ENCODE measurements around the gene SCARF2.

SCARF2 gene

DNA sequence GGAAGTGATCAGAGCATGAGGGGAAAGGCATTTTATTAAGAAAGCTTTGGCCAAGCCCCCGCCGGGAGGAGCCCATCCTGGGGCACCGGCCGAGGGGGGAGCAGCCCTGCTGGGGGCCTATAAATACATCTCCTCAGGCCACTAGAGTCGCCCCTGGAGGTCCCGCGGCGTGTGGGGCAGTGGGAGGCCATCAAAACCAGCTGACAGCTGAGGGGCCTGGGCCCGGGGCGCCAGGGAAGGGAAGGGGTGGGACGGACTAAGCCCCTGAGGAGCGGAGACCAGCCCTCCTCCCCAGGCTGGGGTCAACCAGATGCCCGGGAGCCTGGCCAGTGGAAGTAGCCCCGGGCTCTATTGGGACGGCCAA is 13.1 kb downstream of the SCARF2 start:
- TF ChIP-seq, protein P1, sequence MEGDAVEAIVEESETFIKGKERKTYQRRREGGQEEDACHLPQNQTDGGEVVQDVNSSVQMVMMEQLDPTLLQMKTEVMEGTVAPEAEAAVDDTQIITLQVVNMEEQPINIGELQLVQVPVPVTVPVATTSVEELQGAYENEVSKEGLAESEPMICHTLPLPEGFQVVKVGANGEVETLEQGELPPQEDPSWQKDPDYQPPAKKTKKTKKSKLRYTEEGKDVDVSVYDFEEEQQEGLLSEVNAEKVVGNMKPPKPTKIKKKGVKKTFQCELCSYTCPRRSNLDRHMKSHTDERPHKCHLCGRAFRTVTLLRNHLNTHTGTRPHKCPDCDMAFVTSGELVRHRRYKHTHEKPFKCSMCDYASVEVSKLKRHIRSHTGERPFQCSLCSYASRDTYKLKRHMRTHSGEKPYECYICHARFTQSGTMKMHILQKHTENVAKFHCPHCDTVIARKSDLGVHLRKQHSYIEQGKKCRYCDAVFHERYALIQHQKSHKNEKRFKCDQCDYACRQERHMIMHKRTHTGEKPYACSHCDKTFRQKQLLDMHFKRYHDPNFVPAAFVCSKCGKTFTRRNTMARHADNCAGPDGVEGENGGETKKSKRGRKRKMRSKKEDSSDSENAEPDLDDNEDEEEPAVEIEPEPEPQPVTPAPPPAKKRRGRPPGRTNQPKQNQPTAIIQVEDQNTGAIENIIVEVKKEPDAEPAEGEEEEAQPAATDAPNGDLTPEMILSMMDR (IDR thresholded peaks at IDR 0.05; ENCODE audit: low read depth, low read length): no peak
- TF ChIP-seq, protein P2, sequence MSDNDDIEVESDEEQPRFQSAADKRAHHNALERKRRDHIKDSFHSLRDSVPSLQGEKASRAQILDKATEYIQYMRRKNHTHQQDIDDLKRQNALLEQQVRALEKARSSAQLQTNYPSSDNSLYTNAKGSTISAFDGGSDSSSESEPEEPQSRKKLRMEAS (IDR thresholded peaks at IDR 0.05; ENCODE audit: low read depth, low read length): no peak
- TF ChIP-seq POLR2A (IDR thresholded peaks at IDR 0.05; ENCODE audit: extremely low read depth, insufficient read length) (no peak), MYC (IDR thresholded peaks at IDR 0.05; ENCODE audit: low read depth, low read length) (no peak)

DNA sequence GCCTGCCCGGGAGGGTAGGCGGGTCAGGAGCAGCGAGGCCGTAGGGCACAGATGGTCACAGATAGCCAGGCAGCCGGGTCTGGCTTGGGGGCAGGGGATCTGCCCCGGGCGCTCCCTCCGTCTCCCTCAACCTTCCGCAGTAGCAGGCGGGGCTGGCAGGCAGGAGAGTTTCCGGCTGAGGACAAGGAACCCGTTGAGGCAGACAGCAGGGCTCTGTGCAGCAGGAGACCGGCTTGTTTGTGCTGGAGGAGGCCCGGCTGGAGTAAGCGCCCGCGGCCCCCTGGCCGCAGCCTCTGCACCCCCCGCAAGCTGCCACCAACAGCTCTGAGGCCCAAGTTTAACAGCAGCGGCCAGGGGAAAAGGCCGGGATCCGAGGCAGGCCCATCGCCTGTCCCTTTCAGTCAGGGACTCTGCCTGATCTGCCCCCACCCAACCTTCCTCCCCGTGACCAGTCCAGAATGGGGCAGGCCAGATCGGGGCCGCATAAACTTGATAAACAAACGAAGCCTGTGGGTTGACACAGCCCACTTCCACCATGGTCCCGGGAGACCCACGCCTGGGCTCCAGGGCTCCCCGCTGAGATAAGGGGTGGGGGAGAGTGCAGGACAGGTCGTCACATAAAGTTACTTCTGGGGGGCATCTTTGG is 13.6 kb downstream of the SCARF2 start:
- no peak overlapping the region for H3K4me3 ChIP-seq (ENCODE audit: low read depth, low read length)
- DNase-seq (ENCODE audit: low read depth): peak; percentile 54
- TF ChIP-seq MYC (IDR thresholded peaks at IDR 0.05; ENCODE audit: low read depth, low read length): no peak
- TF ChIP-seq, protein P2 (IDR thresholded peaks at IDR 0.05; ENCODE audit: low read depth, low read length): no peak
- TF ChIP-seq, protein P1 (IDR thresholded peaks at IDR 0.05; ENCODE audit: low read depth, low read length): no peak
- TF ChIP-seq POLR2A (IDR thresholded peaks at IDR 0.05; ENCODE audit: extremely low read depth, insufficient read length): no peak

More for the DNA sequence above, 13.1 kb downstream of the SCARF2 start:
- no peak overlapping the region for H3K4me3 ChIP-seq (ENCODE audit: low read depth, low read length)
- DNase-seq (ENCODE audit: low read depth): no peak

DNA sequence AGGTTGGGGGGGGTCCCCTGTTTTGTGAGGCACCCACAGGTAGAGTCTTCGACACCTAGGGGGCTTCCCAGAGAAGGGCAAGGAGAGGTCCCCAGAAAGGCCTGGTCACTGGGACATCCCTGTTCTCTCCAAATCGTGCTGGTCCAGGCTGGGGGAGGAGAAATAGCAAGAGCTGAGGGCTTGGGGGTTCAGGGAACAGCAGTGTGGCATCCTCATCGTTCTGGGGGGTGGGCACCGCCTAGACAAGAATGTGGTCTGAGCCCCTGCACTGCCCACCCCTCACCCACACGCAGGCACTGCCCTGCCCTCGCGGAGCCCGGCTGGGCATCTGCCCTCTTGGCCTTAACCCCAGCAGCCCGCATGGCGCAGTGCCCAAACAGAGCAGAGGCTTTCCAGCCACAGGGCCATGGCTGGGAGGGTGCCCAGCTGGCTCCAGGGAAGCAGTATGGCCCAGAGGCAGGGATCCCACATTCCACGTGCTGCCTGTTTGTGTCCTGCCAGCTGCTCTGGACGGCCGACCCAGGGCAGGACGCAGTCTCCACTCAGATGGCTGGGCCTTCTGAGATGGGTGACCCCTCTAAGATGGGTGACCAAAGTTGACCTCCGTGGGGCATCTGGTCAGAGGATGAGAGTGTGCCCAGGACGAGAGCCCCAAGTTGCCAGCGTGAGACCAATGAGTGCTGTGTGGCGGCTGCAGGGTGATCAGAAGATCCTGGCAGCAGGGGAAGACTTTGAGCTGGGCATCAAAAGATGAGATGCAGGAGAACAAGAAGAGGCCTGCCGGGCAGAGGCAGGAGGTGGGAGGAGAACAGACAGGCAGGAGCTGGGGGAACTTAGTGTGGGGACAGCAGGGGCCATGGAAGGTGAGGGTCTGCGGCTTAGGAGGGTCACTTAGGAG is 14.4 kb downstream of the SCARF2 start:
- TF ChIP-seq MYC (IDR thresholded peaks at IDR 0.05; ENCODE audit: low read depth, low read length) (no peak), POLR2A (IDR thresholded peaks at IDR 0.05; ENCODE audit: extremely low read depth, insufficient read length) (no peak)
- H3K4me3 ChIP-seq (ENCODE audit: low read depth, low read length): no peak overlapping the region
- peak; percentile 22 for DNase-seq (ENCODE audit: low read depth)

DNA sequence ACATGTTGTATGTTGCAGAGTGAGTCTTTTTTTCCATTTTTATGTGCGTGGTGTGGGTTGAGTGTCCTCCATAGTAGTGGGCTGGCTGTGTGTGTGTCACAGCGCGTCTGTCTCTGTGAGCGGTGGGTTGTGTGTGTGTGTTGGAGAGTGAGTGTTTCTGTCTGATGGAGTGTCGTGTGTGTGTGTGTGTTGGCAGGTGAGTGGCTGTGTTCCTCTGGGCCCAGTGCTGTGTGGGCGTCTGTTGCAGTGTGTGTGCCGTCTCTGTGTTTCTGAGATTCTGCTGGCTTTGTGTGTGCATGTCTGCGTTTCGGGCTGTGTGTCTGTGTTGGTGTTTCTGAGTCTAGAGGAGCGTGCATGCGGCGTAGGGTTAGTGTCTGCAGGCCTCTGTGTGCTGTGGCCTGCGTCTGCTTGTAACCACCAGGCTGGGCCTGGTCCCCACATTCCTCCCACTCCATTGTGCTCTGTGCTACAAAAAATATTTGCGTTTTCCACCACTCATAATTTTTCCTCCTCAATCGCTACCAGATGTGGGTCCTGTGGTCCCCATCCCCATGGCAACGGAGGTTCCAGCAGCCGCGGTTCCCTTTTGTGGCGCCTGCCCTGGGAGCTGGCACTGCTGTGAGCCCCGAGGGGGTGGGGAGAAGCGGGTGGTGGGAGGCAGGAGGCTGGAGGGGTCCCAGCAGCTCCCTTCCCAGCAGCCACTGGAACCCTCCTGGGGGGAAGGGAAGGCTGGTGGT is 15.2 kb downstream of the SCARF2 start:
- H3K4me3 ChIP-seq (ENCODE audit: low read depth, low read length): no peak overlapping the region
- TF ChIP-seq, protein P2 (IDR thresholded peaks at IDR 0.05; ENCODE audit: low read depth, low read length): no peak
- TF ChIP-seq, protein P1 (IDR thresholded peaks at IDR 0.05; ENCODE audit: low read depth, low read length): no peak
- TF ChIP-seq MYC (IDR thresholded peaks at IDR 0.05; ENCODE audit: low read depth, low read length) (no peak), POLR2A (IDR thresholded peaks at IDR 0.05; ENCODE audit: extremely low read depth, insufficient read length) (no peak)
- peak; percentile 54 for DNase-seq (ENCODE audit: low read depth)

DNA sequence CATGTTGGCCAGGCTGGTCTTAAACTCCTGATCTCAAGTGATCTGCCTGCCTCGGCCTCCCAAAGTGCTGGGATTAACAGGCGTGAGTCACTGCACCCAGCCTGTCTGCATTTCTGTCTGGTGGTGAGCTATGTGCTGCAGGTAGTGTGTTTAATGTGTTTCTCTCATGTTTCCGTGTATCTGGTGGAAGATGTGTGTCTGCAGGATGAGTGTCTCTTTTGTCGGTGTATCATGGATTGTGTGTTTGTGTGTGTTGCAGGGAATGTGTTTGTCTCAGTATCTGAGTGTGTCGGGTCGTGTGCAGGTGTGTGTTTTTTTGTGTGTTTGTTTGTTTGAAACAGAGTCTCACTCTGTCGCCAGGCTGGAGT is 16.1 kb downstream of the SCARF2 start:
- H3K4me3 ChIP-seq (ENCODE audit: low read depth, low read length): no peak overlapping the region
- no peak for DNase-seq (ENCODE audit: low read depth)
- TF ChIP-seq, protein P1 (IDR thresholded peaks at IDR 0.05; ENCODE audit: low read depth, low read length): no peak
- TF ChIP-seq MYC (IDR thresholded peaks at IDR 0.05; ENCODE audit: low read depth, low read length) (no peak), POLR2A (IDR thresholded peaks at IDR 0.05; ENCODE audit: extremely low read depth, insufficient read length) (no peak)
- TF ChIP-seq, protein P2 (IDR thresholded peaks at IDR 0.05; ENCODE audit: low read depth, low read length): no peak
